Smooth muscle cell (in vitro differentiated cells): ENCODE results near the gene PRKAG2. TPM values are rescaled to one million over a fixed set of nuclear protein-coding genes. Genes with fewer than 3 reads are reported as not detected.

Experiments used
- DNase-seq: peaks from one replicate; lab custom pipeline; 2025; ENCODE audit not compliant: unreplicated experiment; lab: John Stamatoyannopoulos, UW
- H2AFZ ChIP-seq: fragments of 200-600 bp; sonication (generic); 2 replicates; pipeline ENCODE4 v1.6.0; 2016; ENCODE audit warnings: antibody characterized with exemption, low read depth, mild to moderate bottlenecking
- H3F3A ChIP-seq: fragments of 200-600 bp; sonication (generic); 2 replicates; pipeline ENCODE4 v1.6.0; 2017; ENCODE audit warnings: antibody characterized with exemption, low read depth
- H3K27ac ChIP-seq: fragments of 200-600 bp; sonication (generic); 2 replicates; pipeline ENCODE4 v1.5.1; 2016; ENCODE audit warnings: low read depth, mild to moderate bottlenecking
- H3K27me3 ChIP-seq: fragments of 200-600 bp; sonication (generic); 2 replicates; pipeline ENCODE4 v1.6.1; 2016; ENCODE audit warnings: low read depth, mild to moderate bottlenecking
- H3K36me3 ChIP-seq: fragments of 200-600 bp; sonication (generic); 2 replicates; pipeline ENCODE4 v1.5.1; 2016; ENCODE audit warnings: low read depth
- H3K4me1 ChIP-seq: fragments of 200-600 bp; sonication (generic); 2 replicates; pipeline ENCODE4 v1.5.1; 2016; ENCODE audit warnings: low read depth
- H3K4me2 ChIP-seq: fragments of 200-600 bp; sonication (generic); 2 replicates; pipeline ENCODE4 v1.6.0; 2016; ENCODE audit warnings: mild to moderate bottlenecking
- H3K4me3 ChIP-seq: fragments of 200-600 bp; sonication (generic); 2 replicates; pipeline ENCODE4 v1.5.1; 2016; ENCODE audit warnings: mild to moderate bottlenecking
- H3K79me2 ChIP-seq: fragments of 200-600 bp; sonication (generic); 2 replicates; pipeline ENCODE4 v1.6.0; 2016; ENCODE audit warnings: low read depth, mild to moderate bottlenecking
- H3K9ac ChIP-seq: fragments of 200-600 bp; sonication (generic); 2 replicates; pipeline ENCODE4 v1.6.0; 2016; ENCODE audit warnings: low read depth
- H3K9me3 ChIP-seq: fragments of 200-600 bp; sonication (generic); replicated peaks from 2 replicates; pipeline ENCODE4 v1.5.1; 2016; ENCODE audit warnings: low read depth
- H4K20me1 ChIP-seq: fragments of 200-600 bp; sonication (generic); 2 replicates; pipeline ENCODE4 v1.6.0; 2016; ENCODE audit warnings: low read depth
- CTCF ChIP-seq: fragments of 200-600 bp; sonication (generic); IDR thresholded peaks from 2 replicates; pipeline ENCODE4 v1.5.1; 2017; ENCODE audit warnings: borderline replicate concordance, mild to moderate bottlenecking, antibody characterized with exemption; ENCODE audit not compliant: insufficient read depth, poor library complexity, severe bottlenecking
- WGBS: methylation state at CpG from one replicate; pipeline ENCODE4 v1.1.7; 2016; ENCODE audit warnings: low lambda C conversion rate; 5-methylcytosine and 5-hydroxymethylcytosine counted together
- polyA plus RNA-seq: library from polyadenylated mRNA; unstranded; fragments of >200 nt; fragmentation: Nextera tagmentation; extraction: Ambion mirVana; gene quantifications from 2 replicates; pipeline ENCODE4 v1.2.1, GENCODE V29; 2016
- total RNA-seq: library from RNA; depleted of rRNA; stranded (reverse); fragments of >200 nt; gene quantifications from 2 replicates; pipeline ENCODE4 v1.2.3, GENCODE V29; 2014

The PRKAG2 gene
- total and polyA plus RNA-seq, 2 experiments from 2014 or later: 3.5 to 3.9 TPM

GRCh38 chr7:151893405-151893923, 16.5 kb upstream of the PRKAG2 start:
- 85% methylated on average over 5 of the region's 9 CpGs for WGBS
- Histone ChIP-seq H3K27ac (no peak overlapping the region), H3K27me3 (peaks cover 2% of the 10 kb centered on the region), H3F3A (no peaks in the 10 kb centered on the region), H3K9ac (no peak overlapping the region), H3K79me2 (no peaks in the 10 kb centered on the region), H3K4me3 (no peak overlapping the region), H3K36me3 (no peaks in the 10 kb centered on the region), H3K9me3 (no peaks in the 10 kb centered on the region), H4K20me1 (no peaks in the 10 kb centered on the region), H3K4me1 (no peaks in the 10 kb centered on the region), H3K4me2 (no peak overlapping the region), H2AFZ (no peak overlapping the region)
- TF ChIP-seq CTCF: no peak
- no peak for DNase-seq

- no peaks in the 10 kb centered on the region for H3K4me1 ChIP-seq
- H3K27ac ChIP-seq: no peak overlapping the region
- H2AFZ ChIP-seq: no peak overlapping the region
- no peak for DNase-seq
- TF ChIP-seq CTCF: no peak
- 61% methylated on average over 9 of the region's 9 CpGs for WGBS
- H3K9ac ChIP-seq: no peak overlapping the region
- H3K4me3 ChIP-seq: no peak overlapping the region
- no peaks in the 10 kb centered on the region for H4K20me1 ChIP-seq
- peaks cover 15% of the 10 kb centered on the region for H3K27me3 ChIP-seq
- H3K36me3 ChIP-seq: no peaks in the 10 kb centered on the region
- no peaks in the 10 kb centered on the region for H3F3A ChIP-seq
- H3K9me3 ChIP-seq: no peaks in the 10 kb centered on the region
- H3K4me2 ChIP-seq: no peak overlapping the region
- H3K79me2 ChIP-seq: no peaks in the 10 kb centered on the region
Observed at GRCh38 chr7:151891753-151892152, 14.8 kb upstream of the PRKAG2 start.

- WGBS: 58% methylated on average over 7 of the region's 7 CpGs
- no peak for TF ChIP-seq CTCF
- H3K9ac ChIP-seq: no peak overlapping the region
- no peaks in the 10 kb centered on the region for H3F3A ChIP-seq
- H3K27me3 ChIP-seq: peaks cover 17% of the 10 kb centered on the region
- no peaks in the 10 kb centered on the region for H3K36me3 ChIP-seq
- no peaks in the 10 kb centered on the region for H4K20me1 ChIP-seq
- no peak overlapping the region for H2AFZ ChIP-seq
- no peak for DNase-seq
- H3K4me2 ChIP-seq: no peak overlapping the region
- H3K27ac ChIP-seq: no peak overlapping the region
- H3K79me2 ChIP-seq: no peaks in the 10 kb centered on the region
- no peaks in the 10 kb centered on the region for H3K4me1 ChIP-seq
- H3K4me3 ChIP-seq: no peak overlapping the region
- H3K9me3 ChIP-seq: no peaks in the 10 kb centered on the region
Observed at GRCh38 chr7:151891182-151891581, 14.3 kb upstream of the PRKAG2 start.

GRCh38 chr7:151890355-151891004, 13.6 kb upstream of the PRKAG2 start:
- H4K20me1 ChIP-seq: no peaks in the 10 kb centered on the region
- no peak overlapping the region for H3K4me2 ChIP-seq
- H3K9me3 ChIP-seq: no peaks in the 10 kb centered on the region
- no peaks in the 10 kb centered on the region for H3K36me3 ChIP-seq
- H2AFZ ChIP-seq: no peak overlapping the region
- no peak overlapping the region for H3K27ac ChIP-seq
- peaks cover 21% of the 10 kb centered on the region for H3K27me3 ChIP-seq
- 78% methylated on average over 12 of the region's 12 CpGs for WGBS
- H3K4me3 ChIP-seq: no peak overlapping the region
- H3K79me2 ChIP-seq: no peaks in the 10 kb centered on the region
- no peaks in the 10 kb centered on the region for H3F3A ChIP-seq
- no peak for DNase-seq
- no peak for TF ChIP-seq CTCF
- H3K9ac ChIP-seq: no peak overlapping the region
- H3K4me1 ChIP-seq: no peaks in the 10 kb centered on the region
